HG02938 (cell line): ENCODE measurements around the gene NIPAL4.
"Not testable (repeated sequence)": the region's sequence is repeated elsewhere in the genome, so short reads cannot be mapped to it uniquely, and the experiment has no call there.

ENCODE experiments used
- ATAC-seq: cut with Tn5 transposase; IDR thresholded peaks from one replicate; pipeline ENCODE4 v1.9.1; 2021; ENCODE audit warnings: mild to moderate bottlenecking, moderate library complexity; ENCODE audit not compliant: unreplicated experiment

Gene NIPAL4

DNA sequence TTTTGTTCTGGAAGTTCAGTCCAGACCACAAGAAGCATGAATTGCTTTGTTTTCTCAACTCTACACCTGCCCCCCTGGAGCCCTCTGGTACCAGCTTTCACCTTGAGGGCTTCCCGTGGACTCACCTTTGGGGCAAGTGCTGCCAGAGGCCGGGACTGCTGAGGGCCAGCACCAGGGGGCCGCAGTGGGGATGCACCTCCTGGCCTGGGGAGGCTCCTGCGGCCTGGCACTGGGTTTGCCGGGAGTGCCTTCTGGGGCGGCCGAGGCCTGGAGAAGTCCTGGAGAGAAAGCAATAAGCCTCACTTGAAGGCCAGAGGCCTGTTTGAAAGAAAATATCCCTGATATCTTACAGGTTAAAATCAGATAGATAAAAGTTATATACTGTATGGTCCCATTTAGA, 21.7 kb downstream of the NIPAL4 start:
- no peak for ATAC-seq

DNA sequence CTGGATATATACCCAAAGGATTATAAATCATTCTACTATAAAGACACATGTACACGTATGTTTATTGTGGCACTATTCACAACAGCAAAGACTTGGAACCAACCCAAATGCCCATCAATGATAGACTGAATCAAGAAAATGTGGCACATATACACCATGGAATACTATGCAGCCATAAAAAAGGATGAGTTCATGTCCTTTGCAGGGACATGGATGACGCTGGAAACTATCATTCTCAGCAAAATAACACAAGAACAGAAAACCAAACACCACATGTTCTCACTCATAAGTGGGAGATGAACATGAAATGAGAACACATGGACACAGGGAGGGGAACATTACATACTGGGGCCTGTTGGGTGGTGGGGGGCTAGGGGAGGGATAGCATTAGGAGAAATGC, 22.7 kb downstream of the NIPAL4 start:
- ATAC-seq: not testable (repeated sequence)

GRCh38 chr5:157484768-157485167, 24.8 kb downstream of the NIPAL4 start:
- no peak for ATAC-seq

DNA sequence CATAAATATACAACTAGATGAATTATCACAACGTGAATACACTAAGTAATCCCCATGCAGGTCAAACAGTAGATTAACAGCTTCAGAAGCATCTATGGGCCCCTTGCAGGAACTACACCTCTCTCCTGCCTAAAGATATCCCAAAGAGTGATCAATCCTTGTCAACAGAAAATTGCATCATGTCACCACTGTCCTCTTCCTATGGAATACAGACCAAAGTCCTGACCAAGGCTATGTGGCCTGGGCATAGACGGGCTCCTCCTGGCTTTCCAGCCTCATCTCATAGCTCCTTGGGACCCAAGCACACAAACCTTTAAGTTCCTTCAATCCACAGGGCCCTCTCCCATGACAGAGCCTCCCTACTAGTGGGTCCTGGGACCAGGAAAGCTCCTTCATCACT, 25.3 kb downstream of the NIPAL4 start:
- no peak for ATAC-seq

- ATAC-seq: no peak
Measured at GRCh38 chr5:157485811-157486210, 25.8 kb downstream of the NIPAL4 start.

- peak; percentile 31 for ATAC-seq
Measured at GRCh38 chr5:157486221-157486681, 26.2 kb downstream of the NIPAL4 start.

DNA sequence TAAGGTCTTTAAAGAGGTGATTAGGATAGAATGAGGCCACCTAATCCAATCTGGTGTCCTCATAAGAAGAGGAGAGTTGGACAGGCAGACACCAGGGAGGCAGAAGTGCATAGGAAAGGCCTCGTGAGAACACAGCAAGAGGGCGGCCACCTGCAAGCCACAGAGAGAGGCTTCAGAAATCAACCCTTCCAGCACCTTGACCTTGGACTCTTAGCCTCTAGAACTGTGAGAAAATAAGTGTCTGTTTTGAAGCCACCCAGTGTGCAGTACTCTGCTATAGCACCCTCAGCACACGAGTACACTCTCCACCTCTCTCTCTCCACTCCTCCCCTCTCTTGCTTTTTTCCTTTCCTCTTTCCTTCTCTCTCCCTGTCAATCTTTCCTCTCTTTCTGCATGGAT, 26.8 kb downstream of the NIPAL4 start:
- peak; percentile 55 for ATAC-seq

GRCh38 chr5:157487358-157487757, 27.3 kb downstream of the NIPAL4 start:
- ATAC-seq: no peak

GRCh38 chr5:157491471-157491995, 31.5 kb downstream of the NIPAL4 start:
- no peak for ATAC-seq

DNA sequence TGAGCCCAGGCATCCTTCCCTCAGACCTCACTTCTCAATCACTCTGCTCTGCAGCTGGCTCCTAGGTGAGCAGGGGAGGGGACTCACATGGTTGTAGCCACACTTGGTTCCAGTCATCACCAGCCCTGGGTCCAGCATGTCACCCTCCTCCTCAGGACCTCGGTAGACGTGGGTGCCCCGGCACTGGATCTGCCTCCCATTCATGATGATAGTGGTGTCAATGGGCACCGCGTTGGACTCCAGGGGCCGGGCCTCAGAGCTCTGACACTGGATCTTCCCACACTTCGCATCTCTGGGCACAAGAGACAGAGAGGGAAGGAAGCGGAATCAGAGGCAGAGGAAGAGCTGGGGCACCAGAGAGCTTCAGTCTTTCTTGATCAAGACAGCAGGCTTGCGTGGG, 32.9 kb downstream of the NIPAL4 start:
- no peak for ATAC-seq

DNA sequence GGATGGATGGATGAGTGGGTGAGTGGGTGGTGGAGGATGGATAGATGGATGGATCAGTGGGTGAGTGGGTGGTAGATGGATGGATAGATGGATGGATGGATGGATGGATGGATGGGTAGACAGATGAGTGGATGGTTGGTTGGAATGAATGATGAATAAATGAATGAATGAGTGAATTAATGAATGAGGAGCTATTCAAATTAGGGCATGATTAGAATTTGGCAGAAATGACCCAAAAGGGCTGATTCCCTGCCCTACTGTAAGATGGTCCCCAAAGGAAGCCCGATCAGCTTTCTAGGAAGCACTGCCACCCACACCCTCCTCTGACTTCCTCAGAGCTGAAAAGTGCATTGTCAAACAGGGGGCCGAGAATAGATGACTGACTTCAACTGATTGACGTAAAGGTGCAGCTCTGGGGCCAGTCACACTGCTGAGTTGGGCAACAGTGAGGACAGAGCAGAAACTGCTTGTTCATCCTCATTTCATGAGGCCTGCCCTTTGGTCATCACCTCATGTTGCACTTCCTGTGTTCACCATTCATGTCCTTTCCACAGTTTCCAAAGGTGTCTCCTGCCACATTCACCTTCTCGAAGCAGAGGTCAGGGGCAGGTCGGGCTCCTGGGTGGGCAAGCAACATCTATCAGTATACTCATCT, 34.3 kb downstream of the NIPAL4 start:
- ATAC-seq: no peak

DNA sequence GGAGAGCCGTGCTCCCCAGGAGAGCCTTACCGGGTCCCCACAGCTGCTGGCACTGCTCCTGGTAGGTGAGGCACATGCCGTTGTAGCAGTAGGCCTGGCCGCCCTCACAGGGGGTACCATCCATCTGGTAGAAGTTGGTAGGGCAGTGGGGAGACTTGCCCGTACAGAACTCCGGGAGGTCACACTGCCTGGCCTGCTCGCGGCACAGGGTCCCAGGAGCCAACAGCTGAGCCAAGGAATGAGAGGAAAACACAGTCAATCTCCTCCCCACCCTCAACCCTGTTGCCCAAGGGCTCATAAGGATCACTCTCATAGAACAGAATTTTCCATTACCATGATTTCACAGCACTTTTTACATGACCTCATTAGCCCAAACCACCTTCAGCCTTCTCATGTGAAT, 36.9 kb downstream of the NIPAL4 start:
- ATAC-seq: no peak

- no peak for ATAC-seq
Measured at GRCh38 chr5:157497875-157498611, 38.0 kb downstream of the NIPAL4 start.

DNA sequence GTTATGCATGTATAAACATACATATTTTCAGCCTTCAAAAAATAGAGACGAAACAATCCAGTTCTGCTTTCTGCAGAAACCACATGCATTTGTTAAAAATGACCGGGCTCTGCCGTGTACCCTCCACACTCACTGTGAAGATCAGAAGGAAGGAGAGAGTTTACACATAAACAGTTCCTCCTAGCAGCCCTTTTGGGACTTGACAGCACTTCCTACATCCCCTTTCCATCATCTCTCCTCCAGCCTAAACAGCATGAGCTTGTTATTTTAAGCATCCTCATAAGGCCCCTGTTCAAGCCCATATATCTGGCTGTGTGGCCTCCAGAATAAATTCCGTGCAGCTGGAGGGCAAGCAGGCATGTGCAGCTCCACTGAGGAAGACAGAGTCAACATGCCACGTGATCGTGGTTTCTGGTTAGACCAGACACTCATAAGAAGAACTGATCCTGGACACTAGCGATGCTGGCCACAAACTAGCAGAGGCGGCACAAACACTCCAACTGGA, 42.2 kb downstream of the NIPAL4 start:
- ATAC-seq: peak; percentile 83

GRCh38 chr5:157504053-157504452, 44.0 kb downstream of the NIPAL4 start:
- no peak for ATAC-seq

- ATAC-seq: no peak
Measured at GRCh38 chr5:157505496-157505895, 45.5 kb downstream of the NIPAL4 start.

DNA sequence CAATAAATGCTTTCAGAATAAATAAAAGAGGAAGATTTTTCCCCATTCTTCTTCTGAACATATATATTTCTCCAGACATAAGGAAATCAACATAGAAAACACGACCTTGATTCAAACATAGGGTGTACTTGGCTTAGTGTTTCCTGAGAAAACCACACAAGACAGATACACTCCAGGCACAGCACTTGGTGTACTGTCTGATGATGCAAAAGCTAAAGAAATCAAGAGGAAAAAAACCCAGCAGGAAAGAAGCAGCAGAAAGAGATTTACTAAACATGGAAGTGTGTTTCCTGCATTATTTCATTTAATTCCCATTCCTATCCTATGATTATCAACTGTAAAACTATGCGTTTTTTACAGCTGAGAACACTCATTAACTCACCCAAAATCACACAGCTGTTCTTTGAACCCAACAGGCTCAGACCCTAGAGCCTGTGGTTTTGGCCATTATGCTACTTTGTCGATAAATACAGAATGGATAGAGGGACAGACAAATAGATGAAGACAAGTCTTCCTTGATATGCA, 46.1 kb downstream of the NIPAL4 start:
- no peak for ATAC-seq

- no peak for ATAC-seq
Measured at GRCh38 chr5:157506981-157507780, 47.2 kb downstream of the NIPAL4 start.

GRCh38 chr5:157509093-157509492, 49.1 kb downstream of the NIPAL4 start:
- no peak for ATAC-seq

DNA sequence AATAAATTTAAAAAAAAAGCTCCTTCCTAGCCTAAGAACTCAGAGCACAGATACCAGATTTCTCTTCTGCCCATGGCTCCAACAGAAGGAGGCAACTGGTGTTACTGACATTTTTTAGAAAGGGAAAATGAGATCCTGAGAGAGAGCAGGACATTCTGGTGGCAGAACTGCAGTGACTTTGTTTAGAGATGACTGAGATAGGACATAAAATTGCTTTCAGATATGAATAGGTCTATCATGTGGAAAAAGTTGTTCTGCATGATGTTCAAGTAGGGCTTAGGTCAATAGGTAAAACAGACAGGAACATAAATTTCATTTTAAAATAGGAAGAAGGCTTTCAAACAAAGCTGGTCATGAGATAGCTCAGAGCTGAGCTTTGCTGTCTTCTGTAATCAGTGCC, 49.6 kb downstream of the NIPAL4 start:
- ATAC-seq: peak; percentile 68

DNA sequence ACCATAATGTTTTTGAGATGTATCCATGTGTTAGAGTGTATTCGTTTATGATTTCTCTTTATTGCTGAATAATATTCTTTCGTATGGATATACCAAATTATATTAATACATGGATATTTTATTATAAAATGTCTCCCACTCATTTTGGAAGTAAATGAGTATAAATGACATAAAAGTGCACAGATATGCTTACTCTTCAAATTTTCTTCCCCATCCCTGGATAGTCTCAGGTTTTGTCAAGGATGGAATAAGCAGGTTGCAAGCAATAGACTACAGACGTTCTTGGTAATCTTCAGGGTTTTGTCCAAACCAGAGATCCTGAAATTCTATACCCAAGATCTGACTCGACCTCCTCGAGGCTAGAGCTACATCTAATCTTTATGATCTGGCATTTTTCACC, 50.7 kb downstream of the NIPAL4 start:
- ATAC-seq: no peak
